Measurements from ENCODE around the gene ESYT1. TPM values are rescaled to one million over a fixed set of nuclear protein-coding genes. Genes with fewer than 3 reads are reported as not detected.
A peak's percentile ranks its signal among the peaks of the same experiment; 100 is the strongest.

Gene ESYT1
- total and polyA plus RNA-seq, 9 of the 15 experiments (the other 6 are each of a cell fraction or from before 2014, with no cell fraction given): 132 to 420 (median 164) TPM

DNA sequence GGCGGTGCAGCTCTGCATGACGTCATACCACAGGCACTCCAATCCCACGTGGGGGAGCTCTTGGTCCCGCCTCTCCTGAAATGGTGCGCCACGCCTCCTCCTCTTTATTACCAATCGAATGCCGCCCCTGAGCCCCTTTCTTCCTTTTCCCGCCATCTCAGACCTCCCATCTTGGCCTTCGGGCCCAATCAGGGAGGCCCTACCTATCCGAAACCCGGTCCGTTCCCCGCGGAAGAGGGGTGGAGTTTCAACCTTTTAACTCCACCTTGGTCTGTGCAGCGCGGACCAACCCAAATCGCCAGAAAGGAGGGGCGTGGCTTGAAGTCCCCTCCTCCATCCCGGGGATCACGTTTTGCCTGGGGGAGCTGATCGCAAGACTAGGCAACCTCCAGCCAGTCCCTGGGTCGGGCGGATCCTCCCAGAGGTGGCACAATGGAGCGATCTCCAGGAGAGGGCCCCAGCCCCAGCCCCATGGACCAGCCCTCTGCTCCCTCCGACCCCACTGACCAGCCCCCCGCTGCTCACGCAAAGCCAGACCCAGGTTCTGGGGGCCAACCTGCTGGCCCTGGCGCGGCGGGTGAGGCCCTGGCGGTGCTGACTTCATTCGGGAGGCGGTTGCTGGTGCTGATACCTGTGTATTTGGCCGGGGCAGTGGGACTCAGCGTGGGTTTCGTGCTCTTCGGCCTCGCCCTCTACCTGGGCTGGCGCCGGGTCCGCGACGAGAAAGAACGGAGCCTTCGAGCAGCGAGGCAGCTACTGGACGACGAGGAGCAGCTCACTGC is at the start of gene ESYT1 (continued):
- TF ChIP-seq CEBPG (CRISPR knock-in tag; IDR thresholded peaks at IDR 0.05) (peak; percentile 86), CEBPG (tag; conservative IDR thresholded peaks at IDR 0.05 in 1 of 2, IDR thresholded peaks at IDR 0.05 in 1 of 2) (no peak; a peak in 2 of 4 replicates), EHMT2 (IDR thresholded peaks at IDR 0.05) (no peak), ZBED1 (IDR thresholded peaks at IDR 0.05) (no peak; the same call in 1 of the 2 replicates), FIP1L1 (IDR thresholded peaks at IDR 0.05; ENCODE audit: low read depth, low read length, poor library complexity, severe bottlenecking) (peak; percentile 71), SMAD2 (IDR thresholded peaks at IDR 0.05; ENCODE audit: low read depth, low read length) (no peak), DNMT1 (IDR thresholded peaks at IDR 0.05) (no peak), SMARCC2 (IDR thresholded peaks at IDR 0.05; ENCODE audit: low read depth) (no peak), ZNF175 (CRISPR knock-in tag; IDR thresholded peaks at IDR 0.05; ENCODE audit: low read depth) (peak; percentile 48; the same call in 1 of the 2 replicates), TOE1 (IDR thresholded peaks at IDR 0.05; ENCODE audit: borderline replicate concordance) (0 out of 2 replicates have a peak, but pooled peaks have one; percentile 48), TOE1 (CRISPR knock-in tag; IDR thresholded peaks at IDR 0.05; ENCODE audit: borderline replicate concordance, low read depth) (no peak), POLR2A (conservative IDR thresholded peaks at IDR 0.05) (peak; percentile 94), L3MBTL2 (IDR thresholded peaks at IDR 0.05) (peak; percentile 93), ESRRA (IDR thresholded peaks at IDR 0.05; ENCODE audit: borderline replicate concordance, low read depth) (no peak), ETV5 (CRISPR knock-in tag; IDR thresholded peaks at IDR 0.05; ENCODE audit: low read depth) (no peak; the same call in none of the 2 replicates), EP400 (IDR thresholded peaks at IDR 0.05) (peak; percentile 83), BRD9 (IDR thresholded peaks at IDR 0.05; ENCODE audit: low read depth, partially characterized antibody) (peak; percentile 83)
- TF ChIP-seq, protein P1, sequence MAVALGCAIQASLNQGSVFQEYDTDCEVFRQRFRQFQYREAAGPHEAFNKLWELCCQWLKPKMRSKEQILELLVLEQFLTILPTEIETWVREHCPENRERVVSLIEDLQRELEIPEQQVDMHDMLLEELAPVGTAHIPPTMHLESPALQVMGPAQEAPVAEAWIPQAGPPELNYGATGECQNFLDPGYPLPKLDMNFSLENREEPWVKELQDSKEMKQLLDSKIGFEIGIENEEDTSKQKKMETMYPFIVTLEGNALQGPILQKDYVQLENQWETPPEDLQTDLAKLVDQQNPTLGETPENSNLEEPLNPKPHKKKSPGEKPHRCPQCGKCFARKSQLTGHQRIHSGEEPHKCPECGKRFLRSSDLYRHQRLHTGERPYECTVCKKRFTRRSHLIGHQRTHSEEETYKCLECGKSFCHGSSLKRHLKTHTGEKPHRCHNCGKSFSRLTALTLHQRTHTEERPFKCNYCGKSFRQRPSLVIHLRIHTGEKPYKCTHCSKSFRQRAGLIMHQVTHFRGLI (CRISPR knock-in tag; IDR thresholded peaks at IDR 0.05): no peak
- TF ChIP-seq, protein P2, sequence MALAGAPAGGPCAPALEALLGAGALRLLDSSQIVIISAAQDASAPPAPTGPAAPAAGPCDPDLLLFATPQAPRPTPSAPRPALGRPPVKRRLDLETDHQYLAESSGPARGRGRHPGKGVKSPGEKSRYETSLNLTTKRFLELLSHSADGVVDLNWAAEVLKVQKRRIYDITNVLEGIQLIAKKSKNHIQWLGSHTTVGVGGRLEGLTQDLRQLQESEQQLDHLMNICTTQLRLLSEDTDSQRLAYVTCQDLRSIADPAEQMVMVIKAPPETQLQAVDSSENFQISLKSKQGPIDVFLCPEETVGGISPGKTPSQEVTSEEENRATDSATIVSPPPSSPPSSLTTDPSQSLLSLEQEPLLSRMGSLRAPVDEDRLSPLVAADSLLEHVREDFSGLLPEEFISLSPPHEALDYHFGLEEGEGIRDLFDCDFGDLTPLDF (CRISPR knock-in tag; IDR thresholded peaks at IDR 0.05): peak; percentile 98
- TF ChIP-seq, protein P3, sequence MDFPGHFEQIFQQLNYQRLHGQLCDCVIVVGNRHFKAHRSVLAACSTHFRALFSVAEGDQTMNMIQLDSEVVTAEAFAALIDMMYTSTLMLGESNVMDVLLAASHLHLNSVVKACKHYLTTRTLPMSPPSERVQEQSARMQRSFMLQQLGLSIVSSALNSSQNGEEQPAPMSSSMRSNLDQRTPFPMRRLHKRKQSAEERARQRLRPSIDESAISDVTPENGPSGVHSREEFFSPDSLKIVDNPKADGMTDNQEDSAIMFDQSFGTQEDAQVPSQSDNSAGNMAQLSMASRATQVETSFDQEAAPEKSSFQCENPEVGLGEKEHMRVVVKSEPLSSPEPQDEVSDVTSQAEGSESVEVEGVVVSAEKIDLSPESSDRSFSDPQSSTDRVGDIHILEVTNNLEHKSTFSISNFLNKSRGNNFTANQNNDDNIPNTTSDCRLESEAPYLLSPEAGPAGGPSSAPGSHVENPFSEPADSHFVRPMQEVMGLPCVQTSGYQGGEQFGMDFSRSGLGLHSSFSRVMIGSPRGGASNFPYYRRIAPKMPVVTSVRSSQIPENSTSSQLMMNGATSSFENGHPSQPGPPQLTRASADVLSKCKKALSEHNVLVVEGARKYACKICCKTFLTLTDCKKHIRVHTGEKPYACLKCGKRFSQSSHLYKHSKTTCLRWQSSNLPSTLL (IDR thresholded peaks at IDR 0.05): peak; percentile 10; the same call in 1 of the 2 replicates

Measured in K562 (cell line).